ENCODE data around the gene CYP1A2.
A peak's percentile ranks its signal among the peaks of the same experiment; 100 is the strongest.

Gene CYP1A2

DNA sequence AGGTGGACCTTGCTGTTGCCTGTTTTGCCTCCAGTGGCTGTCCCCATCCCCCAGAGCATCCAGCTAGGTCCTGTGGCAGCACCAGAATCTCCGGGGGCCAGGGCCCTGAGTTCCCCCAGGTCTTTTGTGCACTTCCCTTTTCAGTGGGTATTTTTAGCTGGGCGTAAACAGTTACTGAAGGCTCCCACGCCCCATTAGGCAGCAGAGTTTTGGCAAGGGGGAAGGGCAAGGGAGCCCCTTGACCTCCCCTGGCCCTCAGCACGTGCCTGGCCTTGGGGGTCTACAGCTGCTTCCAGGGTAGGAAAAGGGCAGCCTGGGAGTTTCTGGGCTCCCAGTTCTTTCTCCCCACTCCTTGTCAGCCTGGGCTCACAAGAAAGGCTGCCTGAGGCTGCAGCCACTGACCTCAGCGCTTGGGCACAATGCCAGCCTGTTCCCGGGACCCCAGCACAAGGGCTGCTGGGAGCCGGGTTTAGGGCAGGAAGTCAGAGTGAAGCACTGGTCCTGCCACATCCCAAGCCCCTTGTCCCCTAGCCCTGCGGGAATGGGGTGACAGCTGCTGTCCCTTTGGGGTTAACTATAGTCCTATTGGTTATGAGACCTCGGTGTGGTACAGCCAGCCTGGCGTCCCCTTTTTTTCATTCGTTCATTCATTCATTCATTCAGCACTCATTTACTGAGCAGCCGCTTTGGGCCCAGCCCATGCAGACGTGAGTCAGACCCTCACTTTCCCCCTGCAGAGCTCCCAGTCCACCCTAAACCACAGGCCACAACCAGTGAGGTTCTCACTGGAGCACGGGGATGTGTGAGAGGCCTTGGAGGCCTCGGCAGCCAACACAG, 41.7 kb downstream of the CYP1A2 start:
- no peak for DNase-seq (ENCODE audit: low read depth)

GRCh38 chr15:74791007-74791406, 42.4 kb downstream of the CYP1A2 start:
- DNase-seq (ENCODE audit: low read depth), result no peak

GRCh38 chr15:74791667-74792066, 43.0 kb downstream of the CYP1A2 start:
- DNase-seq (ENCODE audit: low read depth), result no peak

- no peak for DNase-seq (ENCODE audit: low read depth)
Measured at GRCh38 chr15:74792227-74793016, 43.8 kb downstream of the CYP1A2 start.

GRCh38 chr15:74793135-74794028, 44.7 kb downstream of the CYP1A2 start:
- peak; percentile 65 for DNase-seq (ENCODE audit: low read depth)

GRCh38 chr15:74794248-74794969, 45.8 kb downstream of the CYP1A2 start:
- no peak for DNase-seq (ENCODE audit: low read depth)

DNA sequence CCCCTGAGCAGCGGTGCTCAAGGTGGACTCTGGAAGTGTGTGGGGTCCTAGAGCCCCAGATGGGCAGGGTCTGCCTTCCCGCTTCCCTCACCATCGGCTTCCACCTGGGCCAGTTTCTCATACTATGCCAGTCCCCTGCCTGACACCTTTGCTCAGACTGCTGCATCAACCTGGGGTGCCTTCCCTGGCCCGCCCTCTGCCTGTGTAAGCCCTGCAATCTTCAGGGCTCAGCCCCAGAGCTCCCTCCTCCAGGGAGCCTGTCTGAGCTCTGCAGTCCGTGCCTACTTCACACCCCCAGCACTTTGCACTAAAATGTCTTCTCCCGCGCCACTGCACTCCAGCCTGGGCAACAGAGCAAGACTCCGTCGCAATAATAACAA, 46.3 kb downstream of the CYP1A2 start:
- DNase-seq (ENCODE audit: low read depth), result no peak

GRCh38 chr15:74795966-74796625, 47.5 kb downstream of the CYP1A2 start:
- no peak for DNase-seq (ENCODE audit: low read depth)

DNA sequence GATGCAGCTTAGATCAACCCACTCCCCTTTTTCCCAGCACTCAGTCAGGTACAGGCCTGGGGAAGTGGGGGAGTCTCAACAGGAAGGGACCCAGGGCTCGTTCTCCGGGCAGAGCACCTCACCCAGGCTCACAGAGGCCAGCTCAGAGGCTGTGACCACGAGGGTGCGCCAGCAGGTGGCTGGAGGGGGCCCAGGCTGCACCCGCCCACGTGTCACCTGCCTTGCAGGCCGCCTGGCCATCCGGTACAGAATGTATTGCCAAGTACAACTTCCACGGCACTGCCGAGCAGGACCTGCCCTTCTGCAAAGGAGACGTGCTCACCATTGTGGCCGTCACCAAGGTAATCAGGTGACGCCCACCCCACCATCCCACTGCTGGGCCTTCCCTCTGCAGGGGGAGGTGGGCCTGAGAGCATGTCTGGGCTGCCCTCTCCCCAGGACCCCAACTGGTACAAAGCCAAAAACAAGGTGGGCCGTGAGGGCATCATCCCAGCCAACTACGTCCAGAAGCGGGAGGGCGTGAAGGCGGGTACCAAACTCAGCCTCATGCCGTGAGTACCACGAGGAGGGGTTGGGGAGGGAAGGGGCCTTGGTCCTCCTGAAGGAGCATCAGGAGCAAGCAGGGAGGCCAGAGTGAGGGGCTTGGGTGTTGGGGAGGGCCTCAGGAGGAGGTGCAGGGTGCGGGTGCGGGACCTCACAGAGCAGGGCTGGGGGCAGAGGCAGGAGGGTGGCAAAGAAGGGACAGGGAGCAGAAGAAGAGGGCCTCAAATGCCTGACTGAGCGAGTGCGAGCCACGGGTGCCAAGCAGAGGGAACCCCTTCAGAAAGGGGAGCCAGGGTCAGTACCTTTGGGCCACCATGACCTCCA, 50.0 kb downstream of the CYP1A2 start:
- no peak for DNase-seq (ENCODE audit: low read depth)

DNA sequence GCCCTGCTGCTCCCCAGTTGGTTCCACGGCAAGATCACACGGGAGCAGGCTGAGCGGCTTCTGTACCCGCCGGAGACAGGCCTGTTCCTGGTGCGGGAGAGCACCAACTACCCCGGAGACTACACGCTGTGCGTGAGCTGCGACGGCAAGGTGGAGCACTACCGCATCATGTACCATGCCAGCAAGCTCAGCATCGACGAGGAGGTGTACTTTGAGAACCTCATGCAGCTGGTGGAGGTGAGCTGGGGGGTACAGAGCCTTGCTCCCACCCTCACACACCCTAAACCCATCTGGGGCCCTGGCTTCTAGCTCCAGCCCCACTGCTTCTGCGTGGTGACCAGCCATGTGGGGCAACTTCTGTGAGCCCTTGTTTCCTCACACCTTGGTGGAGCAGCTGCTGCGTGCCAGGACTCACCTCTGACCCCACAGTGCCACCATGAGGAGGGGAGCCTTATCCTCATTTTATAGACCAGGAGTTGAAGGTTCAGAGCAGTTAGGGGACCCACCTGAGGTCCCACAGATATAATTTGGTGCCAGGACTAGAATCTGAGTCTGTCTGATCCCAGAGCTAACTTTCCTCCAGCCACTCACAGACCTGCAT, 50.7 kb downstream of the CYP1A2 start:
- no peak for DNase-seq (ENCODE audit: low read depth)

- peak; percentile 77 for DNase-seq (ENCODE audit: low read depth)
Measured at GRCh38 chr15:74799856-74800558, 51.4 kb downstream of the CYP1A2 start.

GRCh38 chr15:74800559-74801094, 52.0 kb downstream of the CYP1A2 start:
- DNase-seq (ENCODE audit: low read depth), result no peak

- DNase-seq (ENCODE audit: low read depth), result no peak
Measured at GRCh38 chr15:74801311-74801997, 52.8 kb downstream of the CYP1A2 start.

DNA sequence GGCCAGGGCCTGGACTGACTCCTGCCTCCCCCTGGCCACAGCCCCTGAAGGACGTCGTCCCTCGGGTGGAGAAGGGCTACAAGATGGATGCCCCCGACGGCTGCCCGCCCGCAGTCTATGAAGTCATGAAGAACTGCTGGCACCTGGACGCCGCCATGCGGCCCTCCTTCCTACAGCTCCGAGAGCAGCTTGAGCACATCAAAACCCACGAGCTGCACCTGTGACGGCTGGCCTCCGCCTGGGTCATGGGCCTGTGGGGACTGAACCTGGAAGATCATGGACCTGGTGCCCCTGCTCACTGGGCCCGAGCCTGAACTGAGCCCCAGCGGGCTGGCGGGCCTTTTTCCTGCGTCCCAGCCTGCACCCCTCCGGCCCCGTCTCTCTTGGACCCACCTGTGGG, 53.6 kb downstream of the CYP1A2 start:
- DNase-seq (ENCODE audit: low read depth), result no peak

DNA sequence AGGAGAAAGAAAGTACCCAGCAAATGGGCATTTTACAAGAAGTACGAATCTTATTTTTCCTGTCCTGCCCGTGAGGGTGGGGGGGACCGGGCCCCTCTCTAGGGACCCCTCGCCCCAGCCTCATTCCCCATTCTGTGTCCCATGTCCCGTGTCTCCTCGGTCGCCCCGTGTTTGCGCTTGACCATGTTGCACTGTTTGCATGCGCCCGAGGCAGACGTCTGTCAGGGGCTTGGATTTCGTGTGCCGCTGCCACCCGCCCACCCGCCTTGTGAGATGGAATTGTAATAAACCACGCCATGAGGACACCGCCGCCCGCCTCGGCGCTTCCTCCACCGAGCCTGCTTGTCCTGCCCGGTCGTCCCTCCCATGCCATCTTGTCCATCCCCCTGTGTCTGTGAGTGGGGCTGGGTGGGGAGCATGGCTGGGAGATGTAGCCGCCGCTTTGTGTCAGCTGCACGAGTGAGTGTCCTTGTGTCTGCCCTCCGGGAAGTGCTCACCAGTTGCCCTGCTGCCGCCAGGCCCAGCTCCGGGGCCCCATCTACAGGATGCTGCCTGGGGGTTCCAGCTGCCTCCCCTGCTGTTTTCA, 54.3 kb downstream of the CYP1A2 start:
- no peak for DNase-seq (ENCODE audit: low read depth)

GRCh38 chr15:74804935-74805334, 56.3 kb downstream of the CYP1A2 start:
- no peak for DNase-seq (ENCODE audit: low read depth)
